Activated CD4-positive, alpha-beta T cell treated with anti-CD3 and anti-CD28 coated beads, Interleukin-2, amount 10 ng/mL, durations not matched to agents 24 days and 14 days (primary cell): Measurements from ENCODE around the gene AKR1C1. TPM values are rescaled to one million over a fixed set of nuclear protein-coding genes. Genes with fewer than 3 reads are reported as not detected.
"Not testable (repeated sequence)": the region's sequence is repeated elsewhere in the genome, so short reads cannot be mapped to it uniquely, and the experiment has no call there.

Experiments
- DNase-seq: peaks from one replicate; pipeline ENCODE4 v3.0.0; 2022
- H3K27ac Mint-ChIP-seq: one replicate; pipeline ENCODE4 v1.8.0; 2022; ENCODE audit warnings: mild to moderate bottlenecking, mixed read lengths
- H3K27me3 Mint-ChIP-seq: one replicate; pipeline ENCODE4 v1.8.0; 2022; ENCODE audit warnings: mixed read lengths
- H3K36me3 Mint-ChIP-seq: one replicate; pipeline ENCODE4 v1.8.0; 2022; ENCODE audit warnings: low read depth, mild to moderate bottlenecking, mixed read lengths
- H3K4me1 Mint-ChIP-seq: one replicate; pipeline ENCODE4 v1.8.0; 2021; ENCODE audit warnings: mixed read lengths
- H3K4me3 Mint-ChIP-seq: one replicate; pipeline ENCODE4 v1.8.0; 2022; ENCODE audit warnings: mild to moderate bottlenecking, moderate library complexity, mixed read lengths
- H3K9me3 Mint-ChIP-seq: one replicate; pipeline ENCODE4 v1.8.0; 2021; ENCODE audit warnings: mixed read lengths
- intact Hi-C: fragments of 100-400 bp; cut with micrococcal nuclease; formaldehyde crosslinking; loops from one replicate; pipeline ENCODE4 v1.15.1; 2023
- total RNA-seq: library from RNA; stranded (reverse); gene quantifications from 2 replicates; pipeline ENCODE4 v1.2.3, GENCODE V29; 2022

The AKR1C1 gene
- total RNA-seq, 1 donor from 2014 or later: 1.0 TPM

- no peak overlapping the region for H3K27ac Mint-ChIP-seq
Measured at GRCh38 chr10:4941540-4942330, 21.5 kb upstream of the AKR1C1 start.

GRCh38 chr10:4942931-4943330, 20.3 kb upstream of the AKR1C1 start:
- H3K27me3 Mint-ChIP-seq, H3K4me3 Mint-ChIP-seq, DNase-seq, H3K4me1 Mint-ChIP-seq, H3K27ac Mint-ChIP-seq, H3K36me3 Mint-ChIP-seq, H3K9me3 Mint-ChIP-seq, intact Hi-C loops: not testable (repeated sequence)

More at GRCh38 chr10:4941540-4942330, 21.5 kb upstream of the AKR1C1 start:
- DNase-seq: no peak
- Mint-ChIP-seq H3K9me3 (no peaks in the 10 kb centered on the region), H3K4me3 (no peak overlapping the region), H3K27me3 (no peaks in the 10 kb centered on the region), H3K36me3 (no peaks in the 10 kb centered on the region), H3K4me1 (no peaks in the 10 kb centered on the region)
- intact Hi-C loops: no loop called here

DNA sequence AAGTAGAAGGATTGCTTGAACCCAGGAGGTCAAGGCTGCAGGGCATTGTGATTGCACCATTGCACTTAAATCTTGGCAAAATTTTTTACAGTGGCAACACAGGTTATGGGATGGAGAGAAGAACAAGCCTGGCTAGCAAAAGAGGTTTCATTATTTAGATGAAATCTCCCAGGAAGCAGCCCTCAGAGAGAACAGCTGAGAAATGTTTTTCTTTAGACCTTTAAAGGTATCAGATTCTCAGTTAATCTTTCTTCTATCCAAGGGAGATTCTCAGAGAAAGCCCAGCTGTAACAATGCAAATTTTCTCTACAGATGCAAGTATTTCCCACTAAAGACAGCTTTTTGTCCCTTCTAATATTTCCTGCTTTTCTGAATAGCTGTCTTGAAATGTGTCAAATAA, 19.8 kb upstream of the AKR1C1 start:
- H3K4me1 Mint-ChIP-seq, H3K4me3 Mint-ChIP-seq, H3K9me3 Mint-ChIP-seq, H3K27me3 Mint-ChIP-seq, H3K27ac Mint-ChIP-seq, intact Hi-C loops, H3K36me3 Mint-ChIP-seq, DNase-seq: not testable (repeated sequence)

GRCh38 chr10:4943821-4944220, 19.4 kb upstream of the AKR1C1 start:
- H3K4me3 Mint-ChIP-seq: no peak overlapping the region
- H3K4me1 Mint-ChIP-seq: no peaks in the 10 kb centered on the region
- H3K27ac Mint-ChIP-seq: no peak overlapping the region
- H3K9me3 Mint-ChIP-seq: no peaks in the 10 kb centered on the region
- intact Hi-C loops: no loop called here
- no peaks in the 10 kb centered on the region for H3K36me3 Mint-ChIP-seq
- DNase-seq: no peak
- no peaks in the 10 kb centered on the region for H3K27me3 Mint-ChIP-seq

DNA sequence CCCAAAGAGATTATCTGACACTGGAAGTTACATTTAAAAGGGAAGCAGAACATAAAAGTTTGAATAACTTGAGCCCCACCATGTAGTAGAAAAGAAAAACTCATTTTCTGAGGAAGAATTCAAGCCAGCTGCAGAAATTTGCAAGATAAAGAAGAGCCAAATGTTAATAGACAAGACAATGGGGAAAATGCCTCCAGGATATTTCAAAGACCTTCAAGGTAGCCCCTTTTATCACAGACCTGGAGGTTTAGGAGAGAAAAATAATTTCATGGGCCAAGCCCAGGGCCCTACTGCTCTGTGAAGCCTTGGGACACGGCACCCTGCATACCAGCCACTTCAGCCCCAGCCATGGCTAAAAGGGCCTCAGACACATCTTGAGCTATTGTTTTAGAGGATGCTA, 18.4 kb upstream of the AKR1C1 start:
- Mint-ChIP-seq H3K4me1 (no peaks in the 10 kb centered on the region), H3K27ac (no peak overlapping the region), H3K36me3 (no peaks in the 10 kb centered on the region), H3K9me3 (no peaks in the 10 kb centered on the region), H3K27me3 (no peaks in the 10 kb centered on the region), H3K4me3 (no peak overlapping the region)
- intact Hi-C loops: no loop called here
- DNase-seq: no peak

DNA sequence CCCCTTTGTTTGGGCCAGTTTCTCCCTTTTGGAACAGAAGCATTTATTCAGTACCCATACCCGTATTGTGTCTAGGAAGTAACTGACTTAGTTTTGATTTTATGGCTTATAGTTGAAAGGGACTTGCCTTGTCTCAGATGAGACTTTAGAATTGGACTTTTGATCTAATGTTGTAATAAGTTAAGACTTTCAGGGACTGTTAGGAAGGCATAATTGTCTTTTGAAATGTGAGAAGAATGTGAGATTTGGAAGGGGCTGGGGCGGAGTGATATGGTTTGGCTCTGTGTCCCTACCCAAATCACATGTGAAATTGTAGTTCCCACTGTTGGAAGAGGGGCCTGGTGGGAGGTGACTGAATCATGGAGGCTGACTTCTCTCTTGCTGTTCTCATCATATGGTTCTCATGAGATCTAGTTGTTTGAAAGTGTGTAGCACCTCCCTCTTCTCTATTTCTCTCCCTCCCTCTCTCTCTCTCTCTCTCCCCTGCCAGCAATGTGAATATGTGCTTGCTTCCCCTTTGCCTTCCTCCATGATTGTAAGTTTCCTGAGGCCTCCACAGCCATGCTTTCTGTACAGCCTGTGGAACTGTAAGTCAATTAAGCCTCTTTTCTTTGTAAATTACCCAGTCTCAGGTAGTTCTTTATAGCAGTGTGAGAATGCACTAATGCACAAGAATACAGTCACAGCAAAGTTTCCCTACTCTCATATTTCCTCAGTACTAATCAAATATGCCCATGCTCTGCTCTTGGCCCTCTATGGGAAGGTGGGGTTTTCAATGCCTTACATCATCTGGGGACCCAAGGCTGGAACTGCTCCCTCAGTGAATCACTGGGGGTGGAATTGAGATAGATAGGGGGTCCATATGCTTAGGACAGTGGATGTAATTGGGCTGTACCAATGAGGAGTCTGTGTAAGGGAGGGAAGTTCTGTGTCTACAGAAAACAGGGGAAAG, 17.2 kb upstream of the AKR1C1 start:
- Mint-ChIP-seq H3K27ac (no peak overlapping the region), H3K4me3 (no peak overlapping the region), H3K4me1 (no peaks in the 10 kb centered on the region), H3K9me3 (no peaks in the 10 kb centered on the region), H3K36me3 (no peaks in the 10 kb centered on the region), H3K27me3 (no peaks in the 10 kb centered on the region)
- DNase-seq: no peak
- intact Hi-C loops: no loop called here

DNA sequence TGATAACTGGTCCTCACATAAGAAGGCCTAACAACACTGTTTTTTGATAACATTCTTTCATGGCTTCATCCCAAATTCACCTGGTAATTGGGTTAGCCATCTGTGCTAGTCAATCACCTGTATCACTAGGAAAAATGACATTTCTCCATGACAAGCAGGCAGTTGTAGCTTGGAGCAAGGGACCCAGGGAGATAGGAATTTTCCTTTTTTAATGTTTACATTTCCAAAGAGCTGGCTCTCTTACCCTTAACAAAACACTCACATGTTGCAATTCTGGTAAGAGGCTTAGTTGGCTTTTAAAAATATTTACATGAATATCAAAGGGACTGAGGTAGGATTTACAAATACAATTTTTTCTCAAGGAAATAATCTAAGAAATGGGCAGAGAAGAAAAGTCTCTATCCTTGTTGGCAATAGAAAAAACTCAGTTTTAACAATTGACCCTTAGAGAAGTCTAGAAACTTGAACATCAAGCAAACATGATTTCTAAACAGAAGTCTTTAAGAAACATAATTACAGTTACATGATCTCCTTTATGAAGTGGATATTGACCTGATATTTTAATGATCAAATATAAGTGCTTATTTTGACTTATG, 16.1 kb upstream of the AKR1C1 start:
- intact Hi-C loops: no loop called here
- H3K4me3 Mint-ChIP-seq: no peak overlapping the region
- no peak overlapping the region for H3K27ac Mint-ChIP-seq
- no peak for DNase-seq
- no peaks in the 10 kb centered on the region for H3K9me3 Mint-ChIP-seq
- no peaks in the 10 kb centered on the region for H3K4me1 Mint-ChIP-seq
- no peaks in the 10 kb centered on the region for H3K36me3 Mint-ChIP-seq
- H3K27me3 Mint-ChIP-seq: no peaks in the 10 kb centered on the region

DNA sequence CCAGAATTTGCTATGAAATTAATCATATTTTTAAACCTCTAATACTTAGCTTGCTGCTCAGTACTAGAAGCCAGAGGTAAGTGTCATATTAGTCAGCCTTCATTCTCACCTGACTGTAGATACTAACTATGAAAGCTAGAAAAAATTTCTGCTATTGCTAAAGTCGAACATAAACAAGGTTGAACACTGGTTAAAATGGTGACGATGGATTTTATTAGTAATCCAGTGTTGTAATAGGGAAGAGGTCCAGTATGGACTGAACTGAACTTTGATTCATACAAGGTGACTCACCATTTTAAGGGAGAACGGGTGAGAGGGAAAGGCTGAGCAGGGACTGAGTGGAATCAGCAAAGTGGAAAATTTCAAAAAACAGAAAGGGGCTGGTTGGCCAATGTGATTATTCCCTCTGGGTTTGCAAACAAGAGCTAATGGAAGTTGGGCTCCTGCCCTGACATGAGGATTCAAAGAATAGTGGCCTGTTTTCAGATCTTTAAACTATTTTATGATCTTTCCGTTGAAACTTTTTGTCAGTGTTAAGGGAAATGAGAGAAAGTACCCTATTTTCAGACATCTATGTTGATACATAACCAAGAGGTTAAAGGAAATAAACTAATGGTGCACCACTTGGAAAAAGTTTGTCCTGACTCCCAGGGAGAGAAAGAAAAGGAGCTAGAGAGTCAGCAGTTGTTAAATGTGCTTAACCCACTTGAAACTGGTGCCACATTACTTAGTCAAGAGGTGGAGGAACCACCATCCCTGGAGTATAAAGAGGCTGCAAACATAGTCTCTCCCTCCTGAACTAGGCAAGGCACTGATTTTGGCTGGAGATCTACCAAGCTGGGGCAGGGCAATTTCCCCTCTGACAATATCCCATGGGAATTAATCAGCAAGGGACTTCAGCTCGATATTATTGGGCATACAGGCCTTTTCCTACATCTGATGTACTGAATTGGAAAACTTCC, 15.3 kb upstream of the AKR1C1 start:
- Mint-ChIP-seq H3K9me3 (no peaks in the 10 kb centered on the region), H3K36me3 (no peaks in the 10 kb centered on the region), H3K4me3 (no peak overlapping the region), H3K27me3 (no peaks in the 10 kb centered on the region), H3K27ac (no peak overlapping the region), H3K4me1 (no peaks in the 10 kb centered on the region)
- intact Hi-C loops: no loop called here
- no peak for DNase-seq

GRCh38 chr10:4951512-4952162, 11.6 kb upstream of the AKR1C1 start:
- intact Hi-C loops, DNase-seq, H3K9me3 Mint-ChIP-seq, H3K36me3 Mint-ChIP-seq, H3K27ac Mint-ChIP-seq, H3K27me3 Mint-ChIP-seq, H3K4me1 Mint-ChIP-seq, H3K4me3 Mint-ChIP-seq: not testable (repeated sequence)

GRCh38 chr10:4953405-4953804, 9.8 kb upstream of the AKR1C1 start:
- intact Hi-C loops: no loop called here
- H3K4me3 Mint-ChIP-seq: no peak overlapping the region

GRCh38 chr10:4956088-4956487, 7.1 kb upstream of the AKR1C1 start:
- intact Hi-C loops, H3K36me3 Mint-ChIP-seq, H3K4me3 Mint-ChIP-seq, DNase-seq, H3K9me3 Mint-ChIP-seq, H3K4me1 Mint-ChIP-seq, H3K27ac Mint-ChIP-seq, H3K27me3 Mint-ChIP-seq: not testable (repeated sequence)

More at GRCh38 chr10:4953405-4953804, 9.8 kb upstream of the AKR1C1 start:
- H3K36me3 Mint-ChIP-seq: no peaks in the 10 kb centered on the region
- no peak for DNase-seq
- H3K9me3 Mint-ChIP-seq: no peaks in the 10 kb centered on the region
- no peak overlapping the region for H3K27ac Mint-ChIP-seq
- no peaks in the 10 kb centered on the region for H3K4me1 Mint-ChIP-seq
- no peaks in the 10 kb centered on the region for H3K27me3 Mint-ChIP-seq

- H3K9me3 Mint-ChIP-seq, H3K4me1 Mint-ChIP-seq, H3K27me3 Mint-ChIP-seq, DNase-seq, H3K4me3 Mint-ChIP-seq, H3K27ac Mint-ChIP-seq, H3K36me3 Mint-ChIP-seq, intact Hi-C loops: not testable (repeated sequence)
Measured at GRCh38 chr10:4956955-4957645, 6.1 kb upstream of the AKR1C1 start.
